GM10248 (cell line): ENCODE measurements around the gene DMWD.

Experiments used
- CTCF ChIA-PET: fragments of 300-600 bp; sonication (Branson Sonifier 250); formaldehyde crosslinking; extraction: SDS; loops from one replicate; lab custom pipeline; 2021; ENCODE audit warnings: antibody characterized with exemption; lab: Yijun Ruan, JAX
- POLR2A ChIA-PET: fragments of 350-650 bp; sonication (Branson Sonifier 250); formaldehyde crosslinking; extraction: SDS; loops from one replicate; lab custom pipeline; 2020; ENCODE audit warnings: antibody characterized with exemption; lab: Yijun Ruan, JAX
- DNase-seq: peaks from one replicate; pipeline ENCODE4 v3.0.0; 2012; ENCODE audit errors: extremely low spot score
- TF ChIP-seq, protein P1 (sequence below): IDR thresholded peaks from 2 replicates; pipeline ENCODE4 v1.5.1; 2012; ENCODE audit warnings: mild to moderate bottlenecking, low read depth; ENCODE audit errors: extremely low read depth, missing control alignments, control extremely low read depth

The DMWD gene

DNA sequence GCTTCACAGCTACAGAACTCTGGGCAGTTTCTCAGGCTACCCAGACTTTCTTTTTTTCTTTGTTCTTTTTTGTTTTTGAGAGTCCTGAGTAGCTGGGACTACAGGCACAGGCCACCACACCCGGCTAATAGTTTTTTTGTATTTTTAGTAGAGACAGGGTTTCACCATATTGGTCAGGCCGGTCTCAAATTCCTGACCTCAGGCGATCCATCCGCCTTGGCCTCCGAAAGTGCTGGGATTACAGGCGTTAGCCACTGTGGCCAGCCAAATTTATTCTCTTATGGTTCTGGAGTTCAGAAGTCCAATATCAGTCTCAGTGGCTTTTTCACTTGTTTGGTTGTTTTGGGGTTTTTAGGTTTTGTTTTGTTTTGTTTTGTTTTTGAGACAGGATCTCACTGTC is 47.0 kb downstream of the DMWD start:
- no peak for DNase-seq
- POLR2A ChIA-PET: no interaction called here
- CTCF ChIA-PET: interaction anchor here (0.9 to 2.3 kb wide), 3 partner anchors 10 to 24 kb away, joined by 3 to 8 read pairs (median 4); partner anchors contain the start of gene SIX5
- TF ChIP-seq, protein P1, sequence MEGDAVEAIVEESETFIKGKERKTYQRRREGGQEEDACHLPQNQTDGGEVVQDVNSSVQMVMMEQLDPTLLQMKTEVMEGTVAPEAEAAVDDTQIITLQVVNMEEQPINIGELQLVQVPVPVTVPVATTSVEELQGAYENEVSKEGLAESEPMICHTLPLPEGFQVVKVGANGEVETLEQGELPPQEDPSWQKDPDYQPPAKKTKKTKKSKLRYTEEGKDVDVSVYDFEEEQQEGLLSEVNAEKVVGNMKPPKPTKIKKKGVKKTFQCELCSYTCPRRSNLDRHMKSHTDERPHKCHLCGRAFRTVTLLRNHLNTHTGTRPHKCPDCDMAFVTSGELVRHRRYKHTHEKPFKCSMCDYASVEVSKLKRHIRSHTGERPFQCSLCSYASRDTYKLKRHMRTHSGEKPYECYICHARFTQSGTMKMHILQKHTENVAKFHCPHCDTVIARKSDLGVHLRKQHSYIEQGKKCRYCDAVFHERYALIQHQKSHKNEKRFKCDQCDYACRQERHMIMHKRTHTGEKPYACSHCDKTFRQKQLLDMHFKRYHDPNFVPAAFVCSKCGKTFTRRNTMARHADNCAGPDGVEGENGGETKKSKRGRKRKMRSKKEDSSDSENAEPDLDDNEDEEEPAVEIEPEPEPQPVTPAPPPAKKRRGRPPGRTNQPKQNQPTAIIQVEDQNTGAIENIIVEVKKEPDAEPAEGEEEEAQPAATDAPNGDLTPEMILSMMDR: no peak

DNA sequence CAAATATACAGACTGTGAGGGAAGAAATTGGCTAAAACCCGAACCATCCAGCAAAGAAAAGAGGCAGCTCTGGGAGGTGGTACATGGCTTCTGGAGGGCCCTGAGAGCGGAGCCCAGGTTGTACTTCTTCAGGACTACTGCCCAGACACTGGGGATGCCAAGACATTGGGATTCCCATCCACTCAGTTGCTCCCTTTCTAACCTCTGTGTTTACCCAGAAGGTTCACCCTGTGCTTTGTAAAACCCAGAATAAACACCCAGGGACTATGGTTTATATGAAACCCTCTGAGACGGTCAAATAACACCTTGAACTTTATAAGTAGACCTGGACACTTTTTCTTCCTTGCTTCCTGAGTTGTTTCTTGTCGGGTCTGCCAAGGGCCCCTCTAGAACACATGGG is 49.7 kb downstream of the DMWD start:
- DNase-seq: no peak
- TF ChIP-seq, protein P1: no peak
- POLR2A ChIA-PET: no interaction called here
- CTCF ChIA-PET: interaction anchor here (1.5 to 1.6 kb wide), 2 partner anchors 13 to 56 kb away, joined by 3 to 6 read pairs; no protein-coding TSS in a partner anchor

DNA sequence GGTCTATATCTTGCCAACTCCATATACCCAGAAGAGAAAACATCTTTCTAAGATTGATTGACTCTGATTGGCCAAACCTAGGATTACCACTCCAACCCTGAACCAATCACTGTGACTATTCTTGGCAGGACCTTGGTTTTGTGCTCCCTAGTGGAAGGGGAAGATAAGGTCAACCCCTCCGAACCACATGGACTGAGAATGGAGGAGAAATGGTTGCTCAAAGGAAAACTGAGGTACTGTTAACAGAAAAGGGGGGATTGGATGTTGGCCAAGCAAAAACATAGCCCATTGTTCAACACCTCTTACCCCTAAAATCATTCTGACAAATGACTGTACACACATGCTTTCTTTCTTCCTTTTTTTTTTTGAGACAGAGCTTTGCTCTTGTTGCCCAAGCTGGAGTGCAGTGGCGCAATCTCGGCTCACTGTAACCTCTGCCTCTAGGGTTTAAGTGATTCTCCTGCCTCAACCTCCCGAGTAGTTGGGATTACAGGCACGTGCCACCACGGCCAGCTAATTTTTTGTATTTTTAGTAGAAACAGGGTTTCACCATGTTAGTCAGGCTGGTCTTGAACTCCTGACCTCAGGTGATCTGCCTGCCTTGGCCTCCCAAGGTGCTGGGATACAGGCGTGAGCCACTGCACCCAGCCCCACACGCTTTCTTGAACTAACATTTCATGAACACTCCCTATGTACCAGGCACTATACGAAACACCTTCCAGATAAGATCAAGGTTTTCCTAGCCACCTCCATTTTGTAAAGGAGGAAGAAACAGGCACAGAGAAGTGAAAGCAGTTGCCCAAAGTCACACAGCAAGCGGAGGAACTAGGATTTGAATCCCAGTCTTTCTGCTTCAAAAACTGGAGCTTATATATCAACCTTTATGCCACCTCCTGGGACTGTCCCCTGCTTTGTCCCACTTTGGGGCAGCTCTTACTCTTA is 52.9 kb downstream of the DMWD start:
- POLR2A ChIA-PET: no interaction called here
- TF ChIP-seq, protein P1: no peak
- no peak for DNase-seq
- CTCF ChIA-PET: interaction anchor here (1.5 to 1.8 kb wide), 3 partner anchors 10 to 77 kb away, joined by 3 to 4 read pairs (median 4); no protein-coding TSS in a partner anchor

DNA sequence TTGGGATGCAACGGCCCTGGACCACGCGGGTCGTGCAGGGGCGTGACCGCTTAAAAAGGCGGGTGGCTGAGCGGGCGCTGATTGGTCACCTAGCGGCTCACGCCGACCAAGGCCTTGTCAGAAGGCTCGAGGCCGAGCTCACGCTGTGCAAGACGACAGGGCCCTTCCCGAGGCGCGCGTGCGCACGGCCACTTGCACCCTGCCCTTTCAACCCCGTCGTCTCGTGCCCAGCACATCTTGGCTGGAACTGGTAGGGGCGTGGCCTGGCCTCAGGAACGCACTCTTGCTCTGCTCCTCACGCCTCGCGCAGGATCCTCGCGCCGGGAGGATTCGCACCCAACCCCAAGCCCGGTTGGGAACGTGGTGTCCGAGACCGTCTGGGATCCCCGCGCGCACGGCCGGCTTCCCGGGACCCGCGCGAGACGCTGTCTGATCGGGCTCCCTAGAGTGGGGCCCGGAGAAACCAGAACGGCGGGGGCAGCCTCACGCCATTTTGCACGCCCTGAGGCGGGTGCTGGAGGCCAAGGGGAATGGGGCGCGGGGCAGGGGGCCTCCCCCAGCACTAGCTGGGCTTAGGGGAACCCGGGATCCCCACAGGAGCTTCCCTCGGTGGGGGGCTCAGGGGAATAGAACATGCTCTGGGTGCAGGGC is 59.4 kb downstream of the DMWD start, which contains the start of gene MEIOSIN:
Gene MEIOSIN (plus strand): TSS at position 280 of the 651 bp plus-strand sequence. CDS start 1,938 bp downstream, outside the sequence.
- POLR2A ChIA-PET: no interaction called here
- TF ChIP-seq, protein P1: no peak
- DNase-seq: no peak
- CTCF ChIA-PET: interaction anchor here (0.8 to 1.6 kb wide), 3 partner anchors 36 to 149 kb away, joined by 3 to 7 read pairs (median 4); partner anchors contain the start of genes QPCTL and SIX5
